ENCODE measurements around the gene HDAC7.
A peak's percentile ranks its signal among the peaks of the same experiment; 100 is the strongest.

DNA sequence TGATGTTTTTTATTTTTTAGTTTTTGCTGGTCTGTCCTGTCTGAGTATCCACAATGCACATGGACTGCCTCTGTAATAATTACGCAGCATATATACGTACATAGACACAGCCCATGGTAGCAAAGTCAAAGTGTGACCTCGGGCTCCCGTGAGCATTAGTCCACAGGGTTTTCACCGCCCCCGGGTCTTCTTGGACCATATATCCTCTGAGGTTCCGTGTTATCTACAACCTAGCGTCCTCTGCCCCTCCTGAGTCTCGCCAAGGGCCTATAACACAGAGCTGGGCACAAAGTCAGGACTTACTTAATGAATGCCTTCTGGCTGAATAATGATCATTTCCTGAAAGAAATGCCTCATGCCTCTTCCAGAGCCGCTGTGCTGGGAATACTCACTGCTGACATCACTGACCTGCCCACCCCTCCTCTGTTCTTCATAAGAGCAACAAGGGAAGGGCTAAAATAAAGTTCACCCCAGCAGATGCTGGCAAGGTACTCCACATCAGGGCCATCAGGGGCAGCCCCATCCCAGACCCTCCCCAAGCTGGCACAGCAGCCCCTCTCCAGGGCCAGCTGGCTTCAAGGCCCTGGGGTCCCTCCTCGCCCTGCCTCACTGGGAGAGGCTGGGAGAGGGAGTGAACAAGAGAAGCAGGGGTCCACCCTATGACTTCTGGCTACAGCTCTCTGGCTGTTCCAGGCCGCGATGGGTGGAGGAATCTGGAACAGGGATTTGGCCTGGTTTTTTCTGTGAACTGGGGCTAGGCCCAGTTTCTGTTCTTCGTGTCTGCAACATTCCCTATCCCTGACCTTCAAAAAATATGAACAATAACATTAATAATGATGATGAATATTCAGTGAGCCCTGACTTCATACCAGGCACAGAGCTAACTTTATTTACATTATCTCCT is 7.9 kb downstream of the HDAC7 start:
- TF ChIP-seq CTCF (IDR thresholded peaks at IDR 0.05) (no peak), POLR2AphosphoS5 (IDR thresholded peaks at IDR 0.05) (peak; percentile 95)
